Sigmoid colon (tissue), 7 donors: ENCODE data around the gene NT5C3A. TPM values are rescaled to one million over a fixed set of nuclear protein-coding genes. Genes with fewer than 3 reads are reported as not detected.

Experiments used
- DNase-seq: peaks from one replicate; pipeline ENCODE4 v3.0.0-alpha.2; 2019
- H3K27ac ChIP-seq, 4 donors: fragments of 200-600 bp; sonication (generic); one replicate each; pipeline ENCODE4 v1.5.1; 2016 to 2019; ENCODE audit warnings: mild to moderate bottlenecking in 1 of 4
- H3K27me3 ChIP-seq, 3 donors: fragments of 200-600 bp; sonication (generic); one replicate each; pipeline ENCODE4 v1.5.1; 2019; ENCODE audit warnings: mild to moderate bottlenecking in 1 of 3
- H3K36me3 ChIP-seq, 4 donors: fragments of 200-600 bp; sonication (generic); one replicate each; pipeline ENCODE4 v1.5.1; 2016 to 2019
- H3K4me1 ChIP-seq, 4 donors: fragments of 200-600 bp; sonication (generic); one replicate each; pipeline ENCODE4 v1.5.1; 2017 to 2019
- H3K4me3 ChIP-seq, 4 donors: fragments of 200-600 bp; sonication (generic); one replicate each; pipeline ENCODE4 v1.5.1; 2017 to 2019; ENCODE audit warnings: mild to moderate bottlenecking in 2 of 4, moderate library complexity in 1 of 4
- H3K9me3 ChIP-seq, 4 donors: fragments of 200-600 bp in 3 of 4; sonication (generic) in 3 of 4; one replicate each; pipeline versions ENCODE4 v1.5.1 to v1.6.1; 2013 to 2019
- EP300 ChIP-seq, 4 donors: sonication (generic); formaldehyde crosslinking; IDR thresholded peaks; one replicate each; pipeline ENCODE4 v1.6.1; 2017; ENCODE audit warnings: antibody characterized with exemption in 4 of 4
- POLR2A ChIP-seq, 2 donors: fragments of 450-650 bp; IDR thresholded peaks; one replicate each; pipeline ENCODE4 v1.6.1; 2016; ENCODE audit warnings: antibody characterized with exemption in 2 of 2, mild to moderate bottlenecking in 2 of 2, moderate library complexity in 2 of 2
- POLR2AphosphoS5 ChIP-seq, 4 donors: sonication (generic); formaldehyde crosslinking; IDR thresholded peaks; one replicate each; pipeline ENCODE4 v1.6.1; 2017; ENCODE audit warnings: antibody characterized with exemption in 4 of 4
- whole genome bisulfite sequencing, 2 donors: extraction: QIAGEN DNeasy Blood & Tissue Kit; methylation state at CpG; one replicate each; pipeline ENCODE4 v1.1.7; 2013; 5-methylcytosine and 5-hydroxymethylcytosine counted together
- intact Hi-C: fragments of 100-400 bp; cut with DNase I; formaldehyde crosslinking; loops from one replicate; pipeline ENCODE4 v1.15.1; 2023
- polyA plus RNA-seq, 3 donors: library from polyadenylated mRNA; stranded (reverse); fragments of 200-250 nt; gene quantifications; one replicate each; pipeline ENCODE4 v1.2.3, GENCODE V29; 2013
- total RNA-seq, 4 donors: library from RNA; depleted of rRNA; stranded (reverse); fragments of >200 nt; gene quantifications; one replicate each; pipeline ENCODE4 v1.1.0, GENCODE V29; 2016
- TF ChIP-seq, protein P1 (sequence below), 4 experiments: fragments of 450-650 bp in 3 of 4; fragments of 200-600 bp in 1 of 4; IDR thresholded peaks; one replicate each; pipeline ENCODE4 v1.5.1; 2016 to 2019; ENCODE audit warnings: antibody characterized with exemption in 4 of 4, mild to moderate bottlenecking in 3 of 4, moderate library complexity in 2 of 4
- donor health status: healthy with polysubstance abuse.
- donor health status: Bipolar disorder and iron deficiency.
- donor health status: healthy.

Gene NT5C3A
- total and polyA plus RNA-seq, 7 donors, result 20.6 to 270 (median 29.6) TPM

DNA sequence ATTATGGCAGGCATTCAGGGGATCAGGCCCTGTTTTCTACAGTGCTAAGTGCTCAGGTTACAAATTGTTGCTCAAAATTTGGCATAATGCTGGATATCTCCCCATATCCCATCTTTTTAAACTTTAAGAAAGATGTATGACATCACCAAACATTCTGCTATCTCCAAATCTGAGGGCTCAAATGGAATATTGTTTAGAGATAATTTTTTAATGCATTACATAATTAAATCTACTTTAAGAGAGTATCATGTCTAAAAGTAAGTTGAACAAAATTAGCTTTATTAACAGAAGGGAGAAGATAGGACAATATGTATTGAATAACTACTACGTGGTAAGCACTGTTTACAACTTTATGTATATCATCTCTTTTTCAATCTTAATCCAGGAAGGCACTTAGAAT is 13.9 kb downstream of the NT5C3A start:
- TF ChIP-seq POLR2AphosphoS5 (IDR thresholded peaks at IDR 0.05), result no peak
- TF ChIP-seq POLR2A (IDR thresholded peaks at IDR 0.05), result no peak
- TF ChIP-seq EP300 (IDR thresholded peaks at IDR 0.05), result no peak
- TF ChIP-seq, protein P1, sequence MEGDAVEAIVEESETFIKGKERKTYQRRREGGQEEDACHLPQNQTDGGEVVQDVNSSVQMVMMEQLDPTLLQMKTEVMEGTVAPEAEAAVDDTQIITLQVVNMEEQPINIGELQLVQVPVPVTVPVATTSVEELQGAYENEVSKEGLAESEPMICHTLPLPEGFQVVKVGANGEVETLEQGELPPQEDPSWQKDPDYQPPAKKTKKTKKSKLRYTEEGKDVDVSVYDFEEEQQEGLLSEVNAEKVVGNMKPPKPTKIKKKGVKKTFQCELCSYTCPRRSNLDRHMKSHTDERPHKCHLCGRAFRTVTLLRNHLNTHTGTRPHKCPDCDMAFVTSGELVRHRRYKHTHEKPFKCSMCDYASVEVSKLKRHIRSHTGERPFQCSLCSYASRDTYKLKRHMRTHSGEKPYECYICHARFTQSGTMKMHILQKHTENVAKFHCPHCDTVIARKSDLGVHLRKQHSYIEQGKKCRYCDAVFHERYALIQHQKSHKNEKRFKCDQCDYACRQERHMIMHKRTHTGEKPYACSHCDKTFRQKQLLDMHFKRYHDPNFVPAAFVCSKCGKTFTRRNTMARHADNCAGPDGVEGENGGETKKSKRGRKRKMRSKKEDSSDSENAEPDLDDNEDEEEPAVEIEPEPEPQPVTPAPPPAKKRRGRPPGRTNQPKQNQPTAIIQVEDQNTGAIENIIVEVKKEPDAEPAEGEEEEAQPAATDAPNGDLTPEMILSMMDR (IDR thresholded peaks at IDR 0.05), result no peak
- Histone ChIP-seq H3K9me3 (no peaks in the 10 kb centered on the region), H3K36me3 (no peaks in the 10 kb centered on the region), H3K27ac (no peak overlapping the region), H3K27me3 (no peaks in the 10 kb centered on the region), H3K4me1 (peaks cover 0 to 50% (median 35%) of the 10 kb centered on the region in 4 donors), H3K4me3 (no peak overlapping the region)
- intact Hi-C loops, result no loop called here
- WGBS, 2 donors, result 91 to 98% methylated on average over 1 of the region's 1 CpG
- no peak for DNase-seq

DNA sequence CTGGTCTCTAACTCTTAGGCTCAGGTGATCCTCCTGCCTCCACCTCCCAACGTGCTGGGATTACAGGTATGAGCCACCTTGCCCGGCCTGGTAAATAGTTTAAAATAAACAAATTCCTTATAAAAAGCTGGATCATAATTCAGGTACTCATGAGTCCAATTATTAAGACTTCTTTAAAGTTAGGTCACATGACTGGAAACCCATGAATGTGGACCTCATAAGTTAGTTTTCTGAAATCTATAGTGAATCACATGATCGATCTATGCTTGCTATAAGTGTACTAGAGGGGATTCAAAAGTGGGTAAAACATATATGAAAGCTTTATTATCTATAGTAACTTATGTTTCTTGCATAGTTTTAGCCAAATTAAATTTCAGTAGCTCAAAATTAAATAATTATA is 14.3 kb downstream of the NT5C3A start:
- WGBS, 2 donors, result 89 to 95% methylated on average over 3 of the region's 3 CpGs
- H3K27me3 ChIP-seq, result no peaks in the 10 kb centered on the region
- no peak for TF ChIP-seq EP300 (IDR thresholded peaks at IDR 0.05)
- TF ChIP-seq, protein P1 (IDR thresholded peaks at IDR 0.05), result no peak
- TF ChIP-seq POLR2AphosphoS5 (IDR thresholded peaks at IDR 0.05), result no peak
- TF ChIP-seq POLR2A (IDR thresholded peaks at IDR 0.05), result no peak
- H3K36me3 ChIP-seq, result no peaks in the 10 kb centered on the region
- no peak for DNase-seq
- no peak overlapping the region for H3K27ac ChIP-seq
- no peaks in the 10 kb centered on the region for H3K9me3 ChIP-seq
- peaks cover 0 to 55% (median 37%) of the 10 kb centered on the region in 4 donors for H3K4me1 ChIP-seq
- intact Hi-C loops, result no loop called here
- H3K4me3 ChIP-seq, result no peak overlapping the region

DNA sequence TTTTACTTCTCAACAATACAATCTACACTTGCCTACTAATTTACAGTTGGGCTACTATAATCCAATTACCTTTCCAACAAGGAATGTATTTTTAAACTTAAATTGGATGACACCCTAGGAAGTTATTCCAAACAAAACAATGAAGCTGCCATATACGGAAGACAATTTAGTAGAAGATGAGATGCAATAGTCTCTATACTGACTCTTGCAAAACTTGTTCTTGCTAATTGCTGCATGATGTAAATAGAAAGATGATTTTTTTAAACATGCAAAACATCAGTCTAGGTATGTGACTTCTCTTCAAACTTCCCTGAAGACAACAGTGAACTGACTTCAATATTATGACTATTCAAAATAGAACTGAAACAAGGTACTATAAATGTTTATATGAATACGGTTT is 17.6 kb downstream of the NT5C3A start:
- peaks cover 0 to 71% (median 52%) of the 10 kb centered on the region in 4 donors for H3K4me1 ChIP-seq
- TF ChIP-seq POLR2A (IDR thresholded peaks at IDR 0.05) (no peak), EP300 (IDR thresholded peaks at IDR 0.05) (no peak), POLR2AphosphoS5 (IDR thresholded peaks at IDR 0.05) (no peak)
- TF ChIP-seq, protein P1 (IDR thresholded peaks at IDR 0.05), result no peak
- peak overlapping the region in 3 of 4 donors; percentile 19 to 60 (median 27) for H3K27ac ChIP-seq
- intact Hi-C loops, result loop anchor here (5.0 kb wide), 1 partner anchor 153 kb away; the partner anchor contains the start of gene KBTBD2
- no peaks in the 10 kb centered on the region for H3K27me3 ChIP-seq
- no peaks in the 10 kb centered on the region for H3K9me3 ChIP-seq
- no peak for DNase-seq
- WGBS, 2 donors, result 8 to 22% methylated on average over 2 of the region's 2 CpGs
- no peaks in the 10 kb centered on the region for H3K36me3 ChIP-seq
- no peak overlapping the region for H3K4me3 ChIP-seq

DNA sequence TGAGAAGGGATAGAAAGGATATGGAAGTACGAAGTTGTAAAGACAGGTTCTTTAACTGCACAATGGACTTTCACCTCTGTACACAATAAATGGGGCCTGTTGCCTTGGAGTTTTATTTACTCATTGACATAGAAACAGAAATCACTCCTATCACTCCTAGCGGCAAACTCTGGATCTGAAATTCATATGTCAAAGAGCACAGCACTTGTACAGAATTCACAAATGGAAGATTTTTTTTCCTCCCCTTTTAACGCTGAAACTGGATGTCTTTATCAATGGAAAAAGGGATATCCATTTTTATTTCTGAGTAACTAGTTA is 18.2 kb downstream of the NT5C3A start:
- Histone ChIP-seq H3K36me3 (no peaks in the 10 kb centered on the region), H3K27ac (peak overlapping the region; percentile 25 to 60 (median 31)), H3K27me3 (no peaks in the 10 kb centered on the region), H3K4me3 (no peak overlapping the region), H3K9me3 (no peaks in the 10 kb centered on the region), H3K4me1 (peaks cover 0 to 72% (median 48%) of the 10 kb centered on the region in 4 donors)
- DNase-seq, result no peak
- intact Hi-C loops, result loop anchor here (5.0 kb wide), 1 partner anchor 152 kb away; the partner anchor contains the start of gene KBTBD2
- WGBS, 2 donors, result 19 to 59% methylated on average over 3 of the region's 3 CpGs
- TF ChIP-seq POLR2A (IDR thresholded peaks at IDR 0.05), result no peak
- TF ChIP-seq, protein P1 (IDR thresholded peaks at IDR 0.05), result peak in 1 of 4 experiments; percentile 37
